ENCODE results near the gene TAF15.

The TAF15 gene

GRCh38 chr17:35847633-35848373 lies 38.5 kb downstream of the TAF15 start:
- no peak for DNase-seq (ENCODE audit: extremely low read depth, low read depth)
- TF ChIP-seq CTCF (IDR thresholded peaks at IDR 0.05; ENCODE audit: low read depth, low read length, missing control alignments), result no peak

GRCh38 chr17:35849469-35850348 lies 40.4 kb downstream of the TAF15 start:
- DNase-seq (ENCODE audit: extremely low read depth, low read depth), result peak; percentile 49
- TF ChIP-seq CTCF (IDR thresholded peaks at IDR 0.05; ENCODE audit: low read depth, low read length, missing control alignments), result peak; percentile 86
- H3K4me3 ChIP-seq (replicated peaks; ENCODE audit: low read depth, low read length), result no peak overlapping the region

More at GRCh38 chr17:35847633-35848373, 38.5 kb downstream of the TAF15 start:
- no peak overlapping the region for H3K4me3 ChIP-seq (replicated peaks; ENCODE audit: low read depth, low read length)

- no peak for DNase-seq (ENCODE audit: extremely low read depth, low read depth)
- no peak for TF ChIP-seq CTCF (IDR thresholded peaks at IDR 0.05; ENCODE audit: low read depth, low read length, missing control alignments)
- H3K4me3 ChIP-seq (replicated peaks; ENCODE audit: low read depth, low read length), result no peak overlapping the region
Measured at GRCh38 chr17:35855965-35856364, 46.7 kb downstream of the TAF15 start.

GRCh38 chr17:35856603-35857002 lies 47.3 kb downstream of the TAF15 start:
- no peak for TF ChIP-seq CTCF (IDR thresholded peaks at IDR 0.05; ENCODE audit: low read depth, low read length, missing control alignments)
- DNase-seq (ENCODE audit: extremely low read depth, low read depth), result no peak
- no peak overlapping the region for H3K4me3 ChIP-seq (replicated peaks; ENCODE audit: low read depth, low read length)

GRCh38 chr17:35864853-35865252 lies 55.6 kb downstream of the TAF15 start:
- no peak overlapping the region for H3K4me3 ChIP-seq (replicated peaks; ENCODE audit: low read depth, low read length)
- no peak for DNase-seq (ENCODE audit: extremely low read depth, low read depth)
- no peak for TF ChIP-seq CTCF (IDR thresholded peaks at IDR 0.05; ENCODE audit: low read depth, low read length, missing control alignments)

GRCh38 chr17:35865412-35866340 lies 56.4 kb downstream of the TAF15 start:
- DNase-seq (ENCODE audit: extremely low read depth, low read depth), result no peak
- no peak for TF ChIP-seq CTCF (IDR thresholded peaks at IDR 0.05; ENCODE audit: low read depth, low read length, missing control alignments)
- H3K4me3 ChIP-seq (replicated peaks; ENCODE audit: low read depth, low read length), result no peak overlapping the region
